Activated T-cell treated with anti-CD3 and anti-CD28 coated beads, Interleukin-2, amount 50 U/mL, for 24 hours (primary cell): ENCODE data around the gene ZKSCAN8.
"Not testable (repeated sequence)": the region's sequence is repeated elsewhere in the genome, so short reads cannot be mapped to it uniquely, and the experiment has no call there.

Experiments used
- DNase-seq: peaks from one replicate; pipeline ENCODE4 v3.0.0-alpha.2; 2020
- H3K27ac Mint-ChIP-seq: 2 replicates; pipeline ENCODE4 v1.8.0; 2020; ENCODE audit warnings: mild to moderate bottlenecking, mixed read lengths
- H3K27me3 Mint-ChIP-seq: 2 replicates; pipeline ENCODE4 v1.8.0; 2020; ENCODE audit warnings: mixed read lengths
- H3K36me3 Mint-ChIP-seq: 2 replicates; pipeline ENCODE4 v1.8.0; 2020; ENCODE audit warnings: low read depth, mixed read lengths
- H3K4me1 Mint-ChIP-seq: 2 replicates; pipeline ENCODE4 v1.8.0; 2020; ENCODE audit warnings: low read depth, mixed read lengths
- H3K4me3 Mint-ChIP-seq: 2 replicates; pipeline ENCODE4 v1.8.0; 2020; ENCODE audit warnings: mild to moderate bottlenecking, moderate library complexity, mixed read lengths
- H3K9me3 Mint-ChIP-seq: 2 replicates; pipeline ENCODE4 v1.8.0; 2020; ENCODE audit warnings: mixed read lengths

The ZKSCAN8 gene

GRCh38 chr6:28141500-28142329 is at the start of gene ZKSCAN8:
Gene ZKSCAN8, plus strand, starts transcription at chr6:28141883. Its CDS starts 6,525 bp downstream, at chr6:28148408.
- Mint-ChIP-seq H3K4me1 (peaks cover 65% of the 10 kb centered on the region), H3K9me3 (no peaks in the 10 kb centered on the region), H3K27me3 (no peaks in the 10 kb centered on the region), H3K36me3 (peaks cover 49% of the 10 kb centered on the region), H3K27ac (peak within 1 kb of the TSS; percentile 93), H3K4me3 (peak within 1 kb of the TSS; percentile 96)
- peak; percentile 83 for DNase-seq

- H3K36me3 Mint-ChIP-seq, H3K27me3 Mint-ChIP-seq, H3K9me3 Mint-ChIP-seq, H3K4me3 Mint-ChIP-seq, DNase-seq, H3K27ac Mint-ChIP-seq: not testable (repeated sequence)
- H3K4me1 Mint-ChIP-seq, result peaks cover 11% of the 10 kb centered on the region
Observed at GRCh38 chr6:28102222-28102621, 39.5 kb upstream of the ZKSCAN8 start.

- H3K36me3 Mint-ChIP-seq, DNase-seq, H3K27ac Mint-ChIP-seq, H3K27me3 Mint-ChIP-seq, H3K9me3 Mint-ChIP-seq, H3K4me3 Mint-ChIP-seq: not testable (repeated sequence)
- H3K4me1 Mint-ChIP-seq, result peaks cover 11% of the 10 kb centered on the region
Observed at GRCh38 chr6:28102699-28103098, 39.0 kb upstream of the ZKSCAN8 start.

- Mint-ChIP-seq H3K27me3 (peaks cover 8% of the 10 kb centered on the region), H3K36me3 (peaks cover 4% of the 10 kb centered on the region), H3K4me3 (peak overlapping the region; percentile 86), H3K27ac (peak overlapping the region; percentile 90), H3K9me3 (no peaks in the 10 kb centered on the region), H3K4me1 (peaks cover 11% of the 10 kb centered on the region)
- DNase-seq, result peak; percentile 88
Observed at GRCh38 chr6:28104392-28105244, 37.1 kb upstream of the ZKSCAN8 start.

- H3K4me1 Mint-ChIP-seq, result peaks cover 11% of the 10 kb centered on the region
- peaks cover 11% of the 10 kb centered on the region for H3K27me3 Mint-ChIP-seq
- no peaks in the 10 kb centered on the region for H3K9me3 Mint-ChIP-seq
- peak overlapping the region; percentile 86 for H3K4me3 Mint-ChIP-seq
- H3K36me3 Mint-ChIP-seq, result peaks cover 4% of the 10 kb centered on the region
- no peak for DNase-seq
- peak overlapping the region; percentile 80 for H3K27ac Mint-ChIP-seq
Observed at GRCh38 chr6:28105245-28105639, 36.4 kb upstream of the ZKSCAN8 start.

GRCh38 chr6:28107506-28107905 is 34.2 kb upstream of the ZKSCAN8 start:
- H3K36me3 Mint-ChIP-seq, result peaks cover 4% of the 10 kb centered on the region
- no peaks in the 10 kb centered on the region for H3K9me3 Mint-ChIP-seq
- H3K4me3 Mint-ChIP-seq, result no peak overlapping the region
- peaks cover 12% of the 10 kb centered on the region for H3K27me3 Mint-ChIP-seq
- no peak for DNase-seq
- no peak overlapping the region for H3K27ac Mint-ChIP-seq
- peaks cover 11% of the 10 kb centered on the region for H3K4me1 Mint-ChIP-seq

GRCh38 chr6:28111964-28112363 is 29.7 kb upstream of the ZKSCAN8 start:
- Mint-ChIP-seq H3K27me3 (peaks cover 12% of the 10 kb centered on the region), H3K4me1 (no peaks in the 10 kb centered on the region), H3K36me3 (peaks cover 35% of the 10 kb centered on the region), H3K27ac (no peak overlapping the region), H3K9me3 (no peaks in the 10 kb centered on the region), H3K4me3 (no peak overlapping the region)
- no peak for DNase-seq

- no peak for DNase-seq
- H3K9me3 Mint-ChIP-seq, result no peaks in the 10 kb centered on the region
- H3K27ac Mint-ChIP-seq, result no peak overlapping the region
- H3K36me3 Mint-ChIP-seq, result peaks cover 63% of the 10 kb centered on the region
- no peak overlapping the region for H3K4me3 Mint-ChIP-seq
- H3K4me1 Mint-ChIP-seq, result no peaks in the 10 kb centered on the region
- no peaks in the 10 kb centered on the region for H3K27me3 Mint-ChIP-seq
Observed at GRCh38 chr6:28115799-28116198, 25.9 kb upstream of the ZKSCAN8 start.

GRCh38 chr6:28117386-28118050 is 24.2 kb upstream of the ZKSCAN8 start:
- H3K27me3 Mint-ChIP-seq, result no peaks in the 10 kb centered on the region
- no peak overlapping the region for H3K4me3 Mint-ChIP-seq
- H3K36me3 Mint-ChIP-seq, result peaks cover 77% of the 10 kb centered on the region
- no peak overlapping the region for H3K27ac Mint-ChIP-seq
- H3K4me1 Mint-ChIP-seq, result no peaks in the 10 kb centered on the region
- no peaks in the 10 kb centered on the region for H3K9me3 Mint-ChIP-seq
- no peak for DNase-seq

- no peak overlapping the region for H3K27ac Mint-ChIP-seq
- DNase-seq, result no peak
- peaks cover 83% of the 10 kb centered on the region for H3K36me3 Mint-ChIP-seq
- no peak overlapping the region for H3K4me3 Mint-ChIP-seq
- no peaks in the 10 kb centered on the region for H3K9me3 Mint-ChIP-seq
- peaks cover under 1% of the 10 kb centered on the region for H3K4me1 Mint-ChIP-seq
- no peaks in the 10 kb centered on the region for H3K27me3 Mint-ChIP-seq
Observed at GRCh38 chr6:28118217-28118616, 23.5 kb upstream of the ZKSCAN8 start.

GRCh38 chr6:28121876-28122275 is 19.8 kb upstream of the ZKSCAN8 start:
- Mint-ChIP-seq H3K4me3 (no peak overlapping the region), H3K27ac (no peak overlapping the region)

GRCh38 chr6:28122283-28122682 is 19.4 kb upstream of the ZKSCAN8 start:
- not testable (repeated sequence) for H3K27ac Mint-ChIP-seq, DNase-seq, H3K4me3 Mint-ChIP-seq, H3K27me3 Mint-ChIP-seq, H3K9me3 Mint-ChIP-seq
- H3K4me1 Mint-ChIP-seq, result peaks cover 35% of the 10 kb centered on the region
- H3K36me3 Mint-ChIP-seq, result peaks cover 76% of the 10 kb centered on the region

More at GRCh38 chr6:28121876-28122275, 19.8 kb upstream of the ZKSCAN8 start:
- Mint-ChIP-seq H3K36me3 (peaks cover 74% of the 10 kb centered on the region), H3K4me1 (peaks cover 31% of the 10 kb centered on the region), H3K9me3 (no peaks in the 10 kb centered on the region), H3K27me3 (no peaks in the 10 kb centered on the region)
- no peak for DNase-seq

GRCh38 chr6:28124350-28124970 is 17.2 kb upstream of the ZKSCAN8 start, which contains the start of gene ZSCAN16:
Gene ZSCAN16, plus strand, starts transcription at chr6:28124609. Its CDS starts 835 bp downstream, at chr6:28125444.
- H3K4me1 Mint-ChIP-seq, result peaks cover 52% of the 10 kb centered on the region
- peak within 1 kb of the TSS; percentile 96 for H3K4me3 Mint-ChIP-seq
- peak; percentile 87 for DNase-seq
- no peaks in the 10 kb centered on the region for H3K27me3 Mint-ChIP-seq
- H3K27ac Mint-ChIP-seq, result peak within 1 kb of the TSS; percentile 96
- H3K9me3 Mint-ChIP-seq, result no peaks in the 10 kb centered on the region
- H3K36me3 Mint-ChIP-seq, result peaks cover 81% of the 10 kb centered on the region

- Mint-ChIP-seq H3K27ac (peak overlapping the region; percentile 96), H3K4me3 (peak overlapping the region; percentile 96), H3K36me3 (peaks cover 81% of the 10 kb centered on the region), H3K27me3 (no peaks in the 10 kb centered on the region), H3K9me3 (no peaks in the 10 kb centered on the region), H3K4me1 (peaks cover 55% of the 10 kb centered on the region)
- no peak for DNase-seq
Observed at GRCh38 chr6:28124971-28125353, 16.7 kb upstream of the ZKSCAN8 start.
